Glomerular visceral epithelial cell (primary cell): ENCODE data around the gene HAUS7.

ENCODE experiments used
- DNase-seq: peaks from one replicate; pipeline ENCODE4 v3.0.0-alpha.2; 2016; ENCODE audit errors: extremely low spot score

The HAUS7 gene

GRCh38 chrX:153476666-153477363, 6.4 kb upstream of the HAUS7 start:
- no peak for DNase-seq

GRCh38 chrX:153475751-153476281, 5.4 kb upstream of the HAUS7 start:
- no peak for DNase-seq

- no peak for DNase-seq
These were observed 4.9 kb upstream of the HAUS7 start for GRCh38 chrX:153475271-153475670.

GRCh38 chrX:153474718-153475117, 4.3 kb upstream of the HAUS7 start:
- DNase-seq, result peak; percentile 25

- DNase-seq, result no peak
These were observed 3.9 kb upstream of the HAUS7 start for GRCh38 chrX:153474266-153474665.

- DNase-seq, result no peak
These were observed 2.8 kb upstream of the HAUS7 start for GRCh38 chrX:153473126-153473525.

- peak; percentile 12 for DNase-seq
These were observed 1.4 kb upstream of the HAUS7 start for GRCh38 chrX:153471663-153472280.

GRCh38 chrX:153469811-153470410, 465 bp downstream of the HAUS7 start:
- DNase-seq, result peak; percentile 27

- DNase-seq, result no peak
These were observed 2.3 kb downstream of the HAUS7 start for GRCh38 chrX:153468008-153468580.

- no peak for DNase-seq
These were observed 4.5 kb downstream of the HAUS7 start for GRCh38 chrX:153465691-153466380.

- DNase-seq, result no peak
These were observed 6.3 kb downstream of the HAUS7 start for GRCh38 chrX:153464116-153464515.

- no peak for DNase-seq
These were observed 6.8 kb downstream of the HAUS7 start for GRCh38 chrX:153463556-153463955.

- no peak for DNase-seq
These were observed 7.3 kb downstream of the HAUS7 start for GRCh38 chrX:153463031-153463430.

- DNase-seq, result no peak
These were observed 8.1 kb downstream of the HAUS7 start for GRCh38 chrX:153462291-153462690.

GRCh38 chrX:153460826-153461225, 9.6 kb downstream of the HAUS7 start:
- DNase-seq, result peak; percentile 24

- DNase-seq, result peak; percentile 30
These were observed 10.4 kb downstream of the HAUS7 start for GRCh38 chrX:153459986-153460385.

- DNase-seq, result no peak
These were observed 11.9 kb downstream of the HAUS7 start for GRCh38 chrX:153458476-153458875.

- no peak for DNase-seq
These were observed 12.4 kb downstream of the HAUS7 start for GRCh38 chrX:153457827-153458466.

GRCh38 chrX:153457136-153457825, 13.1 kb downstream of the HAUS7 start:
- no peak for DNase-seq

- DNase-seq, result no peak
These were observed 13.7 kb downstream of the HAUS7 start for GRCh38 chrX:153456704-153457103.

GRCh38 chrX:153456161-153456560, 14.2 kb downstream of the HAUS7 start:
- no peak for DNase-seq
